NCI-H2107 (cell line): ENCODE results near the gene LRRC31.

Experiments
- DNase-seq: peaks from one replicate; lab custom pipeline; 2025; lab: John Stamatoyannopoulos, UW

LRRC31 gene

DNA sequence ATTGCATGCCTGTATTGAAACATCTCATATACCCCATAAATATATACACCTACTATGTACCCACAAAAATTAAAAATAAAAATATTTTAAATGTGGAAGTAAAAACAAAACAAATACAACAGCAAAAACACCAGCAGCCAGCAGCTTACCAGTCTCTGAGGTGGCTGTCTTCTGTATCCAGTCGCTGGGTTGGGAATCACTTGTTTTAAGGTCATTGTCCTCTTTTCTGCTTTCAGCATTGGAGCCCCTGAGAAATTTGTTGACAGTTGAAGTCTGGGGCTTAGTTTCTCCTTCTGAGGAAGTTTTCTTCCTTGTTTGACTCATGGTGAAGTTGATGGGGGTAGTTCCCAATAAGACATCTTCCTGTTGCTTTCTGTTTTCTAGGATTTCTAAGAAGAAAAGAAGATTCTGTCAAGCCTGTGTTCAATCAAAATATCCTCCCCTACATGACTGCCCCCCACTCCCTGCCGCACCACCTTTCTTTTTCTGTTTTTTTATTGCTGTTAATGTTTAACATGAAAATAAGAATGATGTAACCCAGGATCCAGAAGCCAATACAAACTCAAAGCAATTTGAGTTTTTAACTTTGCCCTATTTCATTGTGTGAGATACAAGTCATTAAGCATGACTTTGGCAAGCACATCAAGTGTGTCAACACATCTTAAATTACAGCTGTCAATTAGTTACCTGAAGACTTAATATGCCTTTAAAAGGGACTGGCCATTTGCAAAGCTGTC is at the start of gene LRRC31:
Gene LRRC31 (minus strand): TSS at position 452 of the 737 bp plus-strand sequence. CDS start 128 bp downstream, at position 324.
- no peak for DNase-seq

DNA sequence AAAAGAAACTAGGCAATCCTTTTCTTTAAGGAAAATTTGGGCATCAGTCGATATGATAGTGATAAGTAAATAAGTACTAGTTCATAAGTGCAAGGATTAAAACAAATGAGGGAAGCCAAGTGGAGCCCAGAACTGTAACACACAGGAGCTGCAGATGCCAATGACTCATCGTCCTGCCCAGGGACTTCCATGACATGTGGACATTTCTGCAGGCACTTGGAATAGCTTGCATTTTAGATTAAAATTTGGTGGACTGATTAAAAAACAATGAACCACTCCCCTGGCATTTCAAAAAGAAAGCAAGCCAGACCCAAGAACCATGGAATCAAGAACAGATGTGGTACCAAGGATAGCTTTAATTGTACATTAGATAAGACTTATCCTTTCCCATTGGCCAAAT is 44.6 kb upstream of the LRRC31 start:
- no peak for DNase-seq

- no peak for DNase-seq
Measured at GRCh38 chr3:169913323-169913722, 43.6 kb upstream of the LRRC31 start.

- no peak for DNase-seq
Measured at GRCh38 chr3:169911272-169911671, 41.5 kb upstream of the LRRC31 start, which contains the start of gene SAMD7. Gene SAMD7 (plus strand): TSS chr3:169911572. CDS start chr3:169919499, 7,927 bp downstream.

- no peak for DNase-seq
Measured at GRCh38 chr3:169907944-169908343, 38.2 kb upstream of the LRRC31 start.

DNA sequence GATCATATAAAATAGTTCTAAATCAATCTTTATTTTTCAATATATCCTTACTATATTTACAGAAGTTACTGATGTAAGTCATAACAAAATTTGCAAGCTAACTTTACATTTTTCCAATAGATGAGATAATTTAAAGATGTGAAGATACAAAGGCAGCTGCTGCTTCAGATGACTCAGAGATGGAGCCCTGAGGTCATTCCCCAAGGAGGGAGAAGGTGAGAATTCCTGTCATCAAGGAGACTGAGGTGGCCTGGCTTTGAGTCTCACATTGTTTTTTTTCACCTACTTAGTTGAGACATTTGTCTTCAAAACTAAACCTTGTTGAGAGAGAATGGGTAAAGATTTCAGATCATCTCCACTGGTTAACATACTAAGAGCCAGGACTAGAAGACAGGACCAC is 37.7 kb upstream of the LRRC31 start:
- no peak for DNase-seq

DNA sequence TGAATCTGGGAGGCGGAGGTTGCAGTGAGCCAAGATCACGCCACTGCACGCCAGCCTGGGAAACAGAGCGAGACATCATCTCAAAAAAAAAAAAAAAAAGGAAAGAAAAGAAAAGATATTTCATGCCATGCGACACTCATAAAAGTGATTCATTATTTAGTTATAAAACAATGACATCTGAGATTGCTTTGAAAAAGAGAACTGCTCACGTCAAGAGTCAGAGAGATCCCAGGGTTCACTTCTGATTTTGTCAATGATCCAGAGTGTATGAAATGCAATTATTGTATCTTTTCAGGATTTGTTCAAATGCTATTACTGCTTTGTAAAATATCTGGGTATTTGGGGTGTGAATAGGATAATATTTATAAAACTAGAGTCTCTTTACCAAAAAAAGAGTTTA is 35.7 kb upstream of the LRRC31 start:
- no peak for DNase-seq

DNA sequence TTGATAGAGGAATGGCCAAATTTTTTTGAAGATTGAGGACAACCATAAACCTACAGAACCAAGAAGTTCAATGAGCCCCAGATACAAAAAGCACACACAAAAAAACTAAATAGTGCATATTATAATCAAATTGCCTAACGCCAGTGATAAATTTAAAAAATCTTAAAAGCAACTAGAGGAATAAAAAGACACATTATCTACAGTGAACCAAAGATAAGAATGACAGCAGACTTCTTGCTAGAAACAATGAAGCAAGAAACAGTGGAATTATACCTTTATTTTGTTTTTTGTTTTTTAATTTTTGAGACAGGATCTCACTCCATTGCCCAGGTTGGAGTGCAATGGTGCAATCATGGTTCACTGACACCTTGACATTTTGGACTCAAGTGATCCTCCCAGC is 31.7 kb upstream of the LRRC31 start:
- no peak for DNase-seq

- no peak for DNase-seq
Measured at GRCh38 chr3:169897284-169897683, 27.5 kb upstream of the LRRC31 start.

DNA sequence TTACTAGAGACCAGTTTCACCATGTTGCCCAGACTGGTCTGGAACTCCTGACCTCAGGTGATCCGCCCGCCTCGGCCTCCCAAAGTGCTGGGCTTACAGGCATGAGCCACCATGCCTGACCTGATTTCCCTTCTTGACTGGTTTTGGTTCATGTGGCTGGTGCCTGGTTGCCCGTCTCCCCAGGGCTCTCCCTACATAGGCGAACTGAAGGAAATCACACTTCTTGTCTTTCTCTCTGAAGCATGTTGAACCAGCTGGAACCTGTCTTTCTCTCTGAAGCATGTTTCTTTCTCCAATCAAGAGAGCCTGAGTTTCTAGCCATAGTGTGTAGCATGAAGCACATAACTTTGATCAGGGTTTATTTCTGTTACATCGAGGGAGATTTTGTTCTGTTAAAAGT is 25.3 kb upstream of the LRRC31 start:
- DNase-seq = no peak

DNA sequence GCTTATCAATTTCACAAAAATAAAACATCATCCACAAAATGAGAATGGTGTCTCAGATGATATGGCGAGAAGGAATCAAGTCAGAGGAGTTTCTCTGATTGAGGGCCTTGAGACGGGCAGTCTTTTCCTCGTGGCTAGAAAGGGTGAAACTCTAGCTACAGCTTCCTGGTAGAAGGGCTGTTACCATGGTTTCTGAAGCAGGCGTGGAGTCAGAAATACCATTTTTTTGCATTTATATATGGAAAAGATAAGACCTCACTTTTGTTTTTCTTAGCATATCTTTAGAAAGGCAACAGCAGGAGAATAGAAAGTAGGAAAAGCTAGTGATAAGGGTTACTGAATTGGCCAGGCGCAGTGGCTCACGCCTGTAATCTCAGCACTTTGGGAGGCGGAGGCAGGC is 24.4 kb upstream of the LRRC31 start:
- DNase-seq = no peak

- no peak for DNase-seq
Measured at GRCh38 chr3:169891886-169892285, 22.2 kb upstream of the LRRC31 start.

DNA sequence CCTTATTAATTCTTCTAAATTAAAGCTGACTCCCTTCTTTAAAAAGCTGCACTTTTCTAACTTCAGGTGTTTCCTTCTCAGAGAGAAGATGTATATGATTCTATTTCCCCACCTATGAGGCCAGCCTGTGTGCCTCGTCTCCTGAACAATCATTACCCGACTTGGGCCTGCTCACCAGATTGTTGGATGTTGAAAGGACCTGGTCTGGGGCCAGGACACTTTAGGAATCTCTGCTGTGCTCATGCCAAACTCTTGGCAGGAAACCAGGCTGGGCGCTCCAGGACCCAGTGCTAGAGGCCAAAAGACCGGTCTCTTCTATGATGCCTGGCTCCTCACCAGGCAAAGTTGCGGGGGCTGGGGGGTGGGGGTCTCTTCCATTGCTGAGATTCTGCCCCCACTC is 16.9 kb upstream of the LRRC31 start:
- no peak for DNase-seq

DNA sequence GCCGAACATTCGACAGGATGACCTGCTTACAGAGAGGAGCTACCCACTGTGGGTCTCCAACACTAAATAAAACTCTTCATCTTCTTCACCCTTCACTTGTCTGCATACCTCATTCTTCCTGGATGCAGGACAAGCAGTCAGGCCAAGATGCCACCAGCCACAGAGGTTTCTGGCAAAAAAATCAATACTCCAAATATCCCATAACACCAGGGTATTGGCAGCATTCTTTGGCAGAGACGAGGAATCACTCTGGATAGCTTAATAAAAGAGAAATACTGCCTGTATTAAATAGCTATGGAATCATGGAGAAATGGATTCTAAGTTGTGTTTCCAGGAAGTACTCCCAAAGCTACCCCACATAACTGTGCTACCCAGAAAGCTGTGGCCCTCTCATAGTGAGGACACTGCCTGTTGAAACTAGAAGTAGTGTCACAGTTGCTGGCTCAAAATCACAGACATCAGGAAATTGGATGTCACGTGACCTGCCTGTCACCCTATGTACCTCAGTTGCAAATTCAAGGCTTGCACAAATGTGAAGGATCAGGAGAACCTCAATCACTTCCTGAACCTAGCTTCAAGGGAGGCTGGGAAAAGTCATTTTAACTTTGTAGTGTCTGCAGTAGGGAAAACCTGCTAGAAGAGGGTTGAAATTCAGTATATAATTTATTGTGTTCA is 11.0 kb upstream of the LRRC31 start:
- DNase-seq = no peak

DNA sequence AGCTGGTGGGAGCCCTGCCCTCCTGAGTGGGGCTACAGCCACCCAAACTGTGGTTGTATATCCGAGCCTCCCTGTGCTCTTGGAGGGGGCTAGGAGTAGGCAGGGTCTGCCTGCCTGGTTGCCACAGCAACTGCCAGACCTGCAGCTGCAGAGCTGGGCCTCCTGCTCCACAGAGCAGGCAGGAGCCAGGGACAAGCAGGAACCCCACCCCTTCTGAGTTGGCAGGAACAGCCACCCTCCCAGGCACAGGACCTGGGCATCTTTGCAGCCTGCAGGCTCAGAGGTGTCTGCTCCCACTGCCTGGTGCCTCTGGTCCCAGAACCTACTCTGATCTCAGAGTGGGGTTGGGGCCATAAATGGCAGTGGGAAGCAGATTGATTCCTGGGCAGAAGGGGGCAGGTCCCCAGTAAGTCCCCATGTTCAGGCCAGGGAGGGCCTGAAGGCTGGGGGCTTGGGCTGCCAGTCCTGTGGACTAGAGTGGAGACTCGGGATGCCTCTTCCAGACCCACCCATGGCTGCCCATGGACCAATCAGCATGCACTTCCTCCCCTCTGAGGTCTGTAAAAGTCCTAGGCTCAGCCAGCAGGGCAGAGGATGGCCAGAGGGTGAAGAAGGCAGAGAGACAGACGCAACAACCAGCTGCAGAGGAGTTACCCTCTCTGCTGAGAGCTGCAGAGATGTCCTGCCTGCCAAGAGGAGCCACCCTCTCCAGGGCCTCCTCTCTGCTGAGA is 10.3 kb upstream of the LRRC31 start:
- DNase-seq = no peak

GRCh38 chr3:169879013-169879557 is 9.3 kb upstream of the LRRC31 start:
- no peak for DNase-seq

DNA sequence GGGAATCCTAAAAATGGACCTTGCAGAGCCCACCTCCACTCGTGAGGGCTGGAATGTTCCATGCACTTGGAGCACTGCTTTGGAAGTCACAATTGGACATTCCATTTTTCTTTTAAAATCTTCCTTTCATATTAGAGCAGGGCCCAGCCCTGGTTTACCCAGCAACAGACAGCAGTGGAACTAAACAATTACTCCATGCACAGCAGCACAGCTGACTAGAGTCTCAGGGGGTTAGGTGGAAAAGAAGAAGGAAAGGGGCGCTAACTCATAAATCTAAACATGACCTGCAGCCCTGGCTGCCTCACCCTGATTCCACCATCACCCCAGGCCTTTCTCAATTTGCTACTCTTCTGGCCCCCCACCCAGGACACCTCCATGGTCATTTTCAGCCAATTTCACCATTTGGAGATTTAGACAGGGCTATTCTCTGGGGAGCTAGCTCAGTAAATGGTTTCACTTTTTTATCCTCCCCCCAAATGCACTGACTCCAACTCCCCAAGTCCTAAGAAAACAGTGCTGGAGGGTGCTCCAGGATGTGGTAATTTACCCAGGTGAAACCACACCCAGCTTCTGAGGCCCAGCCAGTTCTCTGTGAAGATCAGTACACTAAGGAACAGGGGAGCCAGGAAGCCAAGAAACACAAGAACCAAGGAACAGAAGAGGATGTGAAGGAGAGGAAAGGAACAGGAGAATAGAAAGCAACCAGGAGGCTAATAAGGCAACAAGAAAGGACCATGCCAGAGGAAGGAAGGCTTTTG is 1.6 kb upstream of the LRRC31 start:
- no peak for DNase-seq

DNA sequence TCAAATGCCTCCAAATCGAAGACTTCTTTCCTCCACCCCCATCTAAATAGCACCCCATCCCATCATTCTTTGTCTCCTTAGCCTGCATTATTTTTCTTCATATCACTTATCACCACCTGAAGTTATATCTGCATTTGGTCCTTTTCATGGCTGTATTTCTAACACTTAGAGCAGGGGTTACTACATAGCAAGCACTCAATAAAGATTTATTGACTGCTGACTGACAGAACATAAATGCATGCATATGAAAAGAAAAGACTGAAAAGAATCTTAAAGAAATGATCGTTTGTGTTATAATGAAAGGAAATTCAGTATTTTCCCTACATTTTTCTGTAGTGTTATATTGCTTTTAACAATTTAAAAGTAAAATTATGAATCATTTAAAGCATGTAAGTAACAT is 1.4 kb downstream of the LRRC31 start:
- DNase-seq = no peak

- DNase-seq = no peak
Measured at GRCh38 chr3:169867584-169868210, 2.0 kb downstream of the LRRC31 start.

GRCh38 chr3:169865176-169865767 is 4.5 kb downstream of the LRRC31 start:
- no peak for DNase-seq

- DNase-seq = no peak
Measured at GRCh38 chr3:169864270-169864669, 5.5 kb downstream of the LRRC31 start.
